HG02943 (cell line): ENCODE data around the gene KRT80.

Source experiments
- ATAC-seq: cut with Tn5 transposase; IDR thresholded peaks from one replicate; pipeline ENCODE4 v1.9.1; 2021; ENCODE audit warnings: mild to moderate bottlenecking, low read depth, moderate library complexity; ENCODE audit not compliant: unreplicated experiment

The KRT80 gene

DNA sequence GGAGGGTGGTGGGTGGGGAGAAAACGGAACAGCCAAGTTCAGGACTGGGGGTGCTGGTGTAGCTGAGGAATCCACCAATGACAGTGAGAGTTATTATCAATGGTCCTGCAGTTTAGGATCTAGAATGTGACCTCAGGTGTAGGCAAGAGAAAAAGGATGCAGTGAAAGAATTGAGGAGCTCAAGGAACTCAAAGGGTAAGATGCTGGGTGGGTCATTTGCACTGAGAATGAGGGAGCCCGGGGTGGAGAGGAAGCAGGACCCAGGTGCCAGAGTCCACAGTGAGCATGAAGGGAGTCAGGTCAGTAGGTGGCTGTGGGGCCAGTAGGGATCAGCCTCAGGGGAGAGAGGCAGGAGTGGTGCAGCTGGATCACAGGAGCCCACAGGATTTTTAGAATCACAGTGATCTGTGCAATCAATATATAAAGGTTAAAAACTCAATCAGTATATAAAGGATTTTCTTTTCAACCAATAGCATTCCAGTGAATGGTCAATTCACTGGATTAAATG, 38.1 kb upstream of the KRT80 start:
- ATAC-seq = no peak

DNA sequence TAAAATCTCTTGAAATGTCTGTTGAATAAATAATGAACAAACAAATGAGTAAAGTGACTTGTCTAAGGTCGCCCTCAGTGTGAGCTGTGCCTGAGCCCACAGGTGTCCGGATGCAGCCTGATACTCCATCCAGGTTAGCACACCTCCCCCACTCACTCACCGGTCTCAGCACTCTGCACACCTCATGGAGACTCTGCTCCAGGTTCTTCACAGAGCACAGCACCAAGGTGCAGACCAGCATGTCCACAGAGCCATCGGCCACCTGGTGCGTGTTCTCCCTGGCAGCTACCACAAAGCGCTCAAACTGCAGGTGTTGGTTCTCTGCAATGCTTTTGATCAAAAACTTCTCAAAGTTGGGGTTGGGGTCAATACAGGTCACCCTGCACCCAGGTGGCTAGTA, 37.1 kb upstream of the KRT80 start:
- ATAC-seq = no peak

DNA sequence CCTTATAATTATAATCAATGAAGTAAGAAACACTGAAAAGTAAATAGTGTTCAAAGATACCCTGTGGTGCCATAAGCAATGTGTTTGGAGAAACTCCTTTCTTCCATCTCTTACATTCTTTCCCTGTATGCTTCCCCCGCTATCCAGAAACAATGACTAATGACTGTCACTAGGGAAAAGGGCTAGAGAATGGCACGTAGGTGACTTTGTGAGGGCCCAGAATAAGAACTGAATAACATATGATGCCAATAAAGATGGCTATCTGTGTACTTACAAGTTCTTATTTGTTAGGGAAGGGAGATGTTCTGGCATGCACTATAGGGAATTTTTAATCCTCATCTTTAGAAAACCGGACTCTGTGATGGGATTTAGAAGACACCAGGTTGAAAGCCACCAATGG, 36.6 kb upstream of the KRT80 start:
- ATAC-seq = no peak

DNA sequence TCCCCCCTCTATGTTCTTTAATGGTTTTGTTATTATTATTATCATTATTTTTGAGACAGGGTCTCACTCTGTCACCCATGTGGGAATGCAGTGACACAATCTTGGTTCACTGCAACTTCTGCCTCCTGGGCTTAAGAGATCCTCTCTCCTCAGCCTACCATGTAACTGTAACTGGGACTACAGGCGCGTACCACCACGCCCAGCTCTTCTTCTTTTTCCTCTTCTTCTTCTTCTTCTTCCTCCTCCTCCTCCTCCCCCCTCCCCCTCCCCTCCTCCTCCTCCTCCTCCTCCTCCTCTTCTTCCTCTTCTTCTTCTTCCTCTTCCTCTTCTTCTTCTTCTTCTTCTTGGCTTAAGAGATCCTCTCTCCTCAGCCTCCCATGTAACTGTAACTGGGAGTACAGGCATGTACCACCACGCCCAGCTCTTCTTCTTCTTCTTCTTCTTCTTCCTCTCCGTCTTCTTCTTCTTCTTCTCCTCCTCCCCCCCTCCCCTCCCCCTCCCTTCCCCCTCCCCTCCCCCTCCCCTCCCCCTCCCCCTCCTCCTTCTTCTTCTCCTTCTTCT, 35.9 kb upstream of the KRT80 start:
- no peak for ATAC-seq

DNA sequence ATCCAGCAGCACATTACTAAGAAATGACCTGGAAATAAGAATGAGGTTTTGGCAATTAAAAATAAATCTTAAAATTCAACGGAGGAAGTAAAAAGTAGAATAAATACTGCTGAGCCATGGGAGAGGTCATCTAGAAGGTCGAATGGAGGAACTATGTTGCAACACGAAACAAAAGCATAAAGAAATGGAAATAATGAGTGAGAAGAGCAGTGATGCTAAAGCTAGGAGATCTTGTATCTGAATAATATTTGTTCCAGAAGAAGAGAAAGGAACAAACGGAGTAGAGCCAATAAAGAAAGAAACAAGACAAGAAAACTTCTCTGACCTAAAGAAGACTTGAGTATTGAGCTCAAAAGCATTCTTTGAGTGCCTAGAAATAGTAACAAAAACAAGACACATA, 34.6 kb upstream of the KRT80 start:
- no peak for ATAC-seq

DNA sequence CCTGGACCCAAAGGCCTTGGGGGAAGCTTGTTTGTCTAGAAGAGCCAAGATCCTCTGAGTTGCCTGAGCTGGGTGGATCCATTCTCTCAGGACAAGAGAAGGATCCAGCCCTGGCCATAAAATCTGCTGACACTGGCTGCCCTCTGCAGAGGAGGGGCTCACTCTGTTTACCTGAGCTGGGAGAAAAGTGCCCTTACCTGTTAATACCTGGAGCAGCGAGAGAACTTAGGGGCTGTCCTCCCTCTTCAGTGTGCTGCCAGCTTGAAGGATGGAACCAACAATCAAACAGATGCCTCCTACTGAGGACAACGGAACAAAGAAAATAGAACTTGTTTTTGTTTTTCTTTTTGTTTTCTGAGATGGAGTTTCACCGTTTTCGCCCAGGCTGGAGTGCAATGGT, 33.9 kb upstream of the KRT80 start:
- ATAC-seq = no peak

DNA sequence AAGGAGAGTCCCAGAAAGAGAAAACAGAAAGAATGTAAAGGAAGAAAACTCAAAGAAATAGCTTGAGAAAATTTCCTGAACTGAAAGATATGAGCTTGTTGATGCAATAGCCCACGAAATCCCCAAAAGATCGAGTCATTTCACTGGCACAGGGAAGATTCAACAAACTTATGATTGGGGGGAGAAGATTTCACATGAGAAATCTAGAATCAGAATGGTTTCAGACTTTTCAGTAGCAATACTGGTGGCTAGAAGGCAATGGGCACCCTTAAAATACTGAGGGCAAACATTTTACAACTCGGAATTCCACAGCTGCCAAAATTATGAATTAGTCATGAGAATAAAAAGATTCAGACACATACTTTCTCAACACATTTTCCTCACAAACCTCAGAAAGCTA, 32.3 kb upstream of the KRT80 start:
- no peak for ATAC-seq

DNA sequence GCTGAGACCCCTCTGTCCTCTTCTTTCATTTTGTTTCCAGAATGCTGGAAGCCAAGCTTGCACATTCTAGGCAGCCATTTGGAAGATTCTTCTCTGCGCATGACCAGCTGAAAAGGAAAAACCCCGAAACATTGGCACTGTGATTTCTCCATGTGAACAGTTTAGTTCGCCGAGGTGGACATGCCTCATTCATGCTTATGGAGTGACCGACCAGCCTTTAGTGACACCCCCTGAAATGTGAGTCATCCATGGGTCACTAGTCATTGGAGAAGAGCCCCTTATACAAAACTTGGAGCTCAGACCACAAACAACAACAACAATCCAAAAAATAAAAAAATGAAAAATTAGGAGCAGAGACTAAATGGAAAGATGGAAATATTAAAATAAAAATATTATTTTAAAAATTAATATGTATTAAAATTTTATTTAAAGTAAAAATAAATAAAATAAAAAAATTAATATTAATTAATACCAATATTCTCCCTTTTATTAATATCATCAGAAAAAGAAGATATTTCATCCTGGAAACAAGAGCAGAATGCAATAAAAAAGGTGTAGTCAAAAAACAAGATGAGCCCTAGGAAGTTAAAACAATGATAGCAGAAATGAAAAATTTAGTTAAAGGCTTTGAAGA, 31.7 kb upstream of the KRT80 start:
- no peak for ATAC-seq

DNA sequence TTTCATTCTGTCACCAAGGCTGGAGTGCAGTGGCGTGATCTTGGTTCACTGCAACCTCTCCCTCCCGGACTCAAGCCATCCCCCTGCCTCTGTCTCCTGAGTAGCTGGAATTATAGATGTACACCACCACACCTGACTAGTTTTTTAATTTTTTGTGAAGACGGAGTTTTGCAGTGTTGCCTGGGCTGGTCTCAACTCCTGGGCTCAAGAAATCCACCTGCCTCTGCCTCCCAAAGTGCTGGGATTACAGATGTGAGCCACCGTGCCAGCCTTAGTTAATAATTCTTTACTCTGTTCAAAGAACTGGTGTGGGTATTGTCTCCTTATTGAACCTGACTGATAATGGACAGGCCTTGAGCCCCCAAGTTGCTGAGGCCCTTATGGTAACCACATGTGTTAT, 30.9 kb upstream of the KRT80 start:
- ATAC-seq = no peak

DNA sequence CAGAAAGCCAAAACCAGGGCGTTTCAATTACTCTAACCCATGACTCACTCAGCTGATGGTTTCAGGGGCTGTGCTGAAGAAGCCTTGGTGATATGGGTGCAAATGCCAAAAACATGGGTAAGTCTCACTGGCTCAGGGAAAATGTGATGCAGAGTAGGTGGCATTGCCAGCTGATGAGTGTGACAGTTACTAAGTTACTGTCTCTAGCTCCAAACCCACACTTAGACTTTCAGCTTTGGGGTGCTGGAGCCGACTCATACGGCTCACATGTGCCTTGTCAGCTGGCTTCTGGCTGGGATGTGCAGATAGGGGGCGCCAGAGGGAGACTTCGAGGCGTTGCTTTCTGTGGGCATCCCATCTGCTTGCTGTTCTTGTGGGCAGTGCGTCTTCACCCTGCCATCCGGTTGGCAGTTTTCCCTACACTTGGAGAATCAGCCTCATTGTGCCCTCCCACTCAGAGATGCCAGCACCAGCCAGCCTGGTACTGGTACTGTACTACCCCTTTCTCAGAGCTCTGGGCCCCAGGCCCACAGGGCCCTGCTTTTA, 30.2 kb upstream of the KRT80 start:
- ATAC-seq = no peak

DNA sequence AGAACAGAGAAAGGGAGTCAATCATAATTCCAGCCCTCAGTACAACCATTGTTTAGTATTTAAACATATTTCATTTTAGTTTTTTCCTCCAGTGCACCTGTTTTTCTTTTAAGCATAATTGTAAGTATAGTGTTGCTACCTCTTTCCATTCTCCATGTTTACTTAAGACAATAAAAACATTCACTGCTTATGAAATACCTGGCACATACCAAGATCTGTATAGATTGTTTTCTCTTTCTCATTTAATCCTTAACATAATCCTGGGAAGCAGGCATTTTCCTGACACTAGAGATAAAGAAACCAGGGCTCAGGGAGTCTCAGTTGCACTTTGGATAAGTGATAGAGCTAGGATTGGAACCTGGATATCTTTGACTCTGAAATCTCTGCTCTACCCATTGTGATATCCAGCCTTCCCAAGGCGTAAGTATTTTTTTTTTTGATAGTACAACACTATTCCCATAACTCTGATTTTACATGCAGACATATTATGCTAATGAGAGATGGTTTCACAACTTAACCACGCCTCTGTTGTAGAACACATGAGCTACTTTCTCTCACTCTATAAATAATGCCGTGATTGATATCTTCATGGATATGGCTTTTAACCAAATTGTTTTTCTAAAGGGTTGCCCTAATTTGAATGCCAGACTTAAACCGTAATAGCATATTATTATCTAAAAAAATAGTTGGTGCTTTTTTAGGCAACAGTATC, 29.4 kb upstream of the KRT80 start:
- ATAC-seq = no peak

DNA sequence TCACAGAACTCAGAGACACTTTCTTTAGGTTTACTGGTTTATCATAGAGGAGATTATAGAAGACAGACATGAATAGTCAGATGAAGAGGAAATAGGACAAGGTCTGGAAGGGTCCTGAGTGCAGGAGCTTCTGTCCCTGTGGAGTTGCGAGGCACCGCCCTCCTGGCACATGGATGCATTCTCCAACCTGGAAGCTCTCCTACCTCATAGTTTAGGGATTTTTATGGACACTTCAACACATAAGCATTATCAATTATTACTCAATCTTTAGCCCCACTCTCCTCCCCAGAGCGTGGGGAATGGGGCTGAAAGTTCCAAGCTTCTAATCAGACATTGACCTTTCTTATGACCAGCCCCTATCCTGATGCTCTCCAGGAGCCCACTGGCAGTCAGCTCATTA, 28.7 kb upstream of the KRT80 start:
- no peak for ATAC-seq

DNA sequence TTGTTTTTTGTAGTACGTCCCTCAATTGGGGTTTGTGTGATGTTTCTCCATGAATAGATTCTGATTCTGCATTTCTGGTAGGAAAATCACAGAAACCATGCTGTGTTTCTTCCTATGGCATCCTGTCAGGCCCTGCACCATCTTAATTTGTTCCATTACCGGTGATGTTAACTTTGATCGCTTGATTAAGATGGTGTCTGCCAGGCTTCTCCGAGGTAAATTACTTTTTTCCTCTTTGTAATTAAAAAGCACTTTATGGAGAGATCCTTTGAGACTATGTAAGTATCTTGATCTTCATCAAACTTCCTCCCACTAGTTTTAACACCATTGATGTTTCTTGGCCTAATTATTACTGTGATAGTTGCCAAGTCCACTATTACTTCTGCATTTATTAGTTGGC, 26.2 kb upstream of the KRT80 start:
- ATAC-seq = no peak

DNA sequence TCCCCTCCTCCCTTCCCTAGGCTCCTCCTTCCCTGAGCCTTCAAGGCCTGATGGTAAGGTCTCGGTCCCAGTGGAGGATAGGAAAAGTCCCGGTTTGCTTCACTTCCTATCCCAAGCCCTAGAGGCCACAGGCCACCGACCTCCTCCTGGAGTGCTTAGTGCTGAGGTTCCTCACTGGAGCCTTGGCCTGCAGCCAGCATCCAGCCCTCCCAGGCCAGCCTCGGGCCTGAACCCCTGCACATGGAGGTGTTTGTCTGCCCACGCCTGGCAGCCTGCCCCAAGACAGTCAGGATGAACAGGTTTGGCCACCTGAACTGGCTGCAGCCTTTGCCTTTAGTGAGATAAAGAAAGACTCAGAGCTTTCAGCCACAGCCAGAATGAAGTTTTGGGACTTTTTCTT, 25.4 kb upstream of the KRT80 start:
- no peak for ATAC-seq

DNA sequence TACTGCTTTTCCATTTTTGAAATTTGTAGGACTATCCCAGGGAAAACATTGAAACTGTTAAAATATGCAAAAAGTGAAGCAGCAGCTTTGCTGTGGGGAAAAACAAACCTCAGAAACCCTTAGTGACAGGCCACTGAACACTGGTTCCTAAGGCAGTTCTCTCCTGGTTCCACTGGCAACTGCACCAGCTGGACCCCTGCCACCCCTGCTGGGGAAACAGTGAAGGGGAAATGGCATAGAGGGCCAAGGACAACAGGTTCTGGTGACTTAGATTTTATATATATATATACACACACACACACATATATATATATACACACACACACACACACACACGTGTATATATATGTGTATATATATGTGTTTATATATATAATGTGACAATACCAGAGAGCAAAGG, 25.0 kb upstream of the KRT80 start:
- no peak for ATAC-seq

DNA sequence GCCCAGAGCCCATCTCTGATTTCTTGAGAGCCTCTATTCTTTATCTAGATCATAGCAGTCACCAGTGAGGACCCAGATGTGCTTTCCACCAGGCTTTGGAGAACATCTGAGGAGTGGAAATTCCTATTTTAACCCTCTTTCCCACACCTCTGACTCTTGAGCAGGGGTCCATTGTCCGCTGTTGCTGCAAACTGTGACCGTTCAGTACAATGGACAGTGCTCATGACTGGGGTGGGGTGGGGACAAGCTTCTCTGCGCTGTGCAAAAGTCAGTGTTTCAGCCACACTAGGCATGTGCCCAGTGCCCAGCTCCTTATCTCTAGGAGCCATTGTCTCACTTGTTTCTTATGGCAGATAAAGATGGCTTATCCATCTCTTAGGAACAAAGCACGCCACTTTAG, 24.3 kb upstream of the KRT80 start:
- no peak for ATAC-seq

DNA sequence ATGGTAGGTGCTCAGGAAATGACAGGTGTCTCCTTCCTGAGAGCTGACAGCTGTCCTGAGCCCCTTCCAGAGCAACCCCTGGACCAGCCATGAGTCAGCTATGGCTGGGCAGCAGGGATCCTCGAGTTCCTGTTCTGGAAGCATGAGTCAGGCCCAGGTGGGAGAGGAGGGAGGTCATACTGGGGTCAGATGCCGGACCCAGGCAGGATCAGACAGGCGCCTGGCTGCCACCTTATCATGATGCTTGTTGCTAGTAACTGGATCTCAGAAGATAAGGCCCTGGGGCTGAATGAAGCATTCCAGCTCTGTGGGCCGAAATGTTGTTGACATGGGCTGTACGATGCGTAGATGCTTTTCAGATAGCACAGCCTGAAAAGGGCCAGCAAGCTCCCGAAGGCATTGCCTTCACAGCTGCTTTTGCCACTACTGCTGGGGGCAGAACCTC, 23.8 kb upstream of the KRT80 start:
- no peak for ATAC-seq

DNA sequence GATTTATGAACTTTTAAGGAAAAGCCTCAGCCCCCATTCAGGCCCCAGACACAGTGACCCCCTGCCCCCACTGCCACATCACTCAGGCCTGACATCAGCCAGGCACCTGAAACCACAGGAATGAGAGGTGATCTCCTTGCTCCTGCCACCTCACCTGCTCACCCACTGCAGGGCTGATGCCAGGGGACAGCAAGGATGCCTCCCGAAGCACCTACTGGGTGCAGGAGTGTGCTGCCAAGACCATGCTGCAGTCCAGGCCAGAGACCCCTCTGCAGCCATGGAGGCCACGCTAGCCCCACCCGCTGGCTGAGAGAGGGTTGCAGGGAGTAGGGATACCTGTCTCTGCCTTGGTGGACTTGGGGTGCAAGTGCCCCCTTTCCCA, 22.6 kb upstream of the KRT80 start:
- no peak for ATAC-seq

DNA sequence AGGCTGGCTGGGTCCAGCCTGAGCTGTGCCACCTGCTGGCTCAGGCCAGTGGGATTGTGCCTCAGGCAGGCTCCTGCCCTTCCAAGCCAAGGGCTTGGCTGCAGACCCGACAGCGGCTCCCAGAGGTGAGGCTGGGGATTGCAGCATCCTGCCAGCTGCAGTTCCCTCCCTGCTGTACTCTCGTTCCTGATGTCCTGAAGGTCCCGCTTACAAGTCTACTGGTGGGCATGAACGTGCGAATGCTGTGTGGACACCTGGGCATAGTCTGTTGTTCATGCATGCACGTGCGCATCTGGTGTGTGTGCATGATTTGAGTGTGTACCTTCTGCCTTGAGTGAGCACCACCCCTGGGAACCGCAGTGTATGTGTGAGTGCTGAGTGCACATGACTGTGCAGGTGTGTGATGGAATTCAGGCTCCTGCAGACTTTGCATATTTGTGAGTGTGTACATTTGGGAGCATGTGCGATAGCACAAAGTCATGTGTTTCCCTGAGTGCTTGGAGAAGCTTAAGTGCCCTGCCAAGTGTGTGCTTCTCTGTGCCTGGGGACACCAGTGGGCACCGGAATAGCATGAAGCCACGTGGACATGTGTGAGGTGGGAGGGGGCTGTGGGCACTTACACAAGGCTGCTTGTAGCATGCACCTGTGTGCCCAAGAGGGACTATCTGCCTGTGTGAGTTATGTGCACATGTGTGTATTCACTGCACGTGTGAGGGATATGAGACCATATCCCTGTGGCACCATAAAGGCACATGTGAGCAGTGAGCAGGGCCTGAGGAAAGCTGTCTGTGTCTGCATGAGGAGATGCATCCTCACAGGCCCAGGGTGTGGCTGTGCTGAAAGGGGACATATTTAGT, 22.0 kb upstream of the KRT80 start:
- no peak for ATAC-seq

DNA sequence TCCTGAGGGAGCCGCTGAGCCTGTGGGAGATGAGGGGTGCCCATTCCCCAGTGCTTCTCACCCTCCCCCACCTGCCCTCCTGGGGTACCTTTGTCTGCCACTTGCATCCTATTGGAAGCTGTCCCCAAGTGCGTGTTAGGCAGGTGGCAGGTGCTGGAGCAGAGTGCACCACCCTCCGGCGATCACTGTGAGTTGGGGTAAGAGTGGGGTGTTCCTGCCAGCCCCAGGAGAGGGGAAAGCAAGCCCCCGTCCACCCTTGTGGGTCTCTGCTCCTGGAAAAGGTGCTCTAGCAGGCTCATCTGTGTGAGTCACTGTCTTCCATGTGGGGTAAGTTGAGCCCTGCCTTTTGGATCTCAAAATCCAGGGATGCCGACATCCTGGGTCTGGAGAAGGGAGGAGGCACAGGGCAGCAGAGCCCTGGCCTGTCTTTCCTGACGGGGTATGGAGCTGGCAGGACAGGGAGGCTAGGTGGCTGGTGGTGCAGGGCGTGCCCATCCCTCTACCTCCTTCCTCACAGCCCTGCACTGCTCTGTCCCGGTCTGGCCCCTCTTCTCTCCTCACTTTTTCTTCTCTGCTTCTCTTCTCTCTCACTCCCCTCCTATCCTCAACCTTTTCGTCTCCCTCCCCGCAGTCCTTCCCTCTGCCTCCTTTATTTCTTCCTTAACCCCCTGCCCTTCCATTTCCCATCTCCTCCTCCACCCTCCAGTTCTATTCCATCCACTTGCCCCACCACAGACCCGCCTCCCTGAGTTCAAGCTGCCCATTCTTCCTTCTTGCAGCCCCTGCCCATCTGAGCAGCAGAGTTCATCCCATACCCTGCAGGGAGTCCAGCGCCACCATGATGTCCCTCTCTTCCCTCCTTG, 21.1 kb upstream of the KRT80 start:
- ATAC-seq = no peak
